Panc1 (cell line): ENCODE measurements around the gene ALG6. TPM values are rescaled to one million over a fixed set of nuclear protein-coding genes. Genes with fewer than 3 reads are reported as not detected.

Experiments used
- ATAC-seq: fragments of 200-7000 bp; cut with Tn5 transposase; 2 replicates; pipeline ENCODE4 v1.9.1; 2020; ENCODE audit warnings: mild to moderate bottlenecking, moderate library complexity
- BruUV-seq: library from RNA; stranded (reverse); fragments of 400-500 nt; replicated peaks from 2 replicates; lab custom pipeline; 2021; lab: Mats Ljungman, UMichigan
- CTCF ChIA-PET: fragments of 300-600 bp; sonication (Branson Sonifier 250); formaldehyde crosslinking; loops from one replicate; lab custom pipeline; 2022; ENCODE audit warnings: antibody characterized with exemption; lab: Charles Lee
- POLR2A ChIA-PET: fragments of 300-600 bp; sonication (Branson Sonifier 250); formaldehyde crosslinking; loops from one replicate; lab custom pipeline; 2022; ENCODE audit warnings: antibody characterized with exemption; lab: Charles Lee
- DNase-seq: peaks from one replicate; pipeline ENCODE4 v3.0.0-alpha.2; 2010; ENCODE audit warnings: low read depth, low spot score
- H3K27ac ChIP-seq: 2 replicates; pipeline ENCODE4 v1.5.1; 2011; ENCODE audit warnings: mild to moderate bottlenecking, low read length, inconsistent platforms
- H3K27me3 ChIP-seq: fragments of 200-500 bp; sonication (Bioruptor generic); 2 replicates; pipeline ENCODE4 v1.6.0; 2014; ENCODE audit warnings: low read length, inconsistent platforms; ENCODE audit not compliant: control insufficient read depth, insufficient read depth
- H3K36me3 ChIP-seq: fragments of 200-500 bp; sonication (Bioruptor generic); 2 replicates; pipeline ENCODE4 v1.5.1; 2014; ENCODE audit warnings: inconsistent platforms, mild to moderate bottlenecking, low read length, moderate library complexity; ENCODE audit not compliant: control insufficient read depth, insufficient read depth
- H3K4me1 ChIP-seq: 2 replicates; pipeline ENCODE4 v1.5.1; 2011; ENCODE audit warnings: inconsistent platforms, mild to moderate bottlenecking, low read length, moderate library complexity; ENCODE audit not compliant: control insufficient read depth, insufficient read depth
- H3K4me3 ChIP-seq, 2 experiments: 2 replicates each; pipeline ENCODE4 v1.5.1; 2011 to 2012; ENCODE audit warnings: low read depth in 2 of 2, low read length in 2 of 2, mild to moderate bottlenecking in 2 of 2, inconsistent platforms in 1 of 2, moderate library complexity in 1 of 2
- H3K9me3 ChIP-seq: fragments of 200-500 bp; sonication (Bioruptor generic); 2 replicates; pipeline ENCODE4 v1.5.1; 2014; ENCODE audit warnings: low read depth, mild to moderate bottlenecking, inconsistent platforms, low read length, moderate library complexity; ENCODE audit not compliant: control insufficient read depth, insufficient read depth
- CTCF ChIP-seq: fragments of 450-650 bp; IDR thresholded peaks from 2 replicates; pipeline ENCODE4 v1.5.1; 2017; ENCODE audit warnings: mild to moderate bottlenecking
- POLR2AphosphoS5 ChIP-seq: IDR thresholded peaks from 2 replicates; pipeline ENCODE4 v1.6.1; 2012; ENCODE audit warnings: mild to moderate bottlenecking, low read depth, low read length, moderate library complexity
- SIN3A ChIP-seq: IDR thresholded peaks from 2 replicates; pipeline ENCODE4 v1.6.1; 2012; ENCODE audit warnings: low read depth, mild to moderate bottlenecking, low read length, moderate library complexity, borderline replicate concordance; ENCODE audit not compliant: insufficient read depth
- TCF7L2 ChIP-seq: IDR thresholded peaks from 2 replicates; pipeline ENCODE4 v1.6.1; 2011; ENCODE audit warnings: mild to moderate bottlenecking, low read depth, low read length, inconsistent platforms
- in situ Hi-C: cut with HindIII; loops from 2 replicates; pipeline ENCODE4 v1.10.0; 2016; ENCODE audit warnings: low sequenced_read_pairs, low pct_unique_long_range_greater_than_20kb
- intact Hi-C: fragments of 100-400 bp; cut with micrococcal nuclease; formaldehyde crosslinking; loops from one replicate; pipeline ENCODE4 v1.10.0; 2022; ENCODE audit not compliant: unreplicated experiment
- total RNA-seq: library from RNA; stranded (reverse); gene quantifications from one replicate; pipeline ENCODE4 v1.2.1, GENCODE V29; 2021; ENCODE audit not compliant: unreplicated experiment
- TF ChIP-seq, protein P1 (sequence below), 2 experiments: IDR thresholded peaks; 2 replicates each; pipeline ENCODE4 v1.6.1; 2011 to 2012; ENCODE audit warnings: low read depth in 2 of 2, control low read depth in 1 of 2, low read length in 1 of 2, mild to moderate bottlenecking in 1 of 2, moderate library complexity in 1 of 2; ENCODE audit not compliant: insufficient read depth in 1 of 2

Gene ALG6
- total RNA-seq, 1 experiment from 2014 or later: 22.6 TPM

DNA sequence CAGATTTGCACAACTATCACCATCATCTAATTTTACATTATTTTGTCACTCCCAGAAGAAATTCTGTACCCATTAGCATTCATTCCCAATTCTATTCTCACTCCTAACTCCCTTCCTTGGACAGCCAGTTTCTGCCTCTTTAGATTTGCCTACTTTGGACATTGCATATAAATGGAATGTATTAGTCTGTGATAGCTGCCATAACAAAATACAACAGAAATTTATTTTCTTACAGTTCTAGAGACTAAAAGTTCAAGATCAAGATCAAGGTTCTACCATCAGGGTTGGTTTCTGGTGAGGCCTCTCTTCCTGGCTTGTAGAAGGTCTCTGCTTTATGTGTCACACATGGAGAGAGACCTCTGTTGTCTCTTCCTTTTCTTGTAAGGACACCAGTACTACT lies 61.9 kb downstream of the ALG6 start:
- Histone ChIP-seq H3K9me3 (peaks cover 5% of the 10 kb centered on the region; the same call in 1 of the 2 replicates), H3K27me3 (no peaks in the 10 kb centered on the region), H3K36me3 (no peaks in the 10 kb centered on the region), H3K4me3 (no peak overlapping the region), H3K27ac (no peak overlapping the region), H3K4me1 (no peaks in the 10 kb centered on the region; the same call in 1 of the 2 replicates)
- TF ChIP-seq TCF7L2 (no peak), CTCF (no peak), POLR2AphosphoS5 (no peak), SIN3A (no peak)
- TF ChIP-seq, protein P1, sequence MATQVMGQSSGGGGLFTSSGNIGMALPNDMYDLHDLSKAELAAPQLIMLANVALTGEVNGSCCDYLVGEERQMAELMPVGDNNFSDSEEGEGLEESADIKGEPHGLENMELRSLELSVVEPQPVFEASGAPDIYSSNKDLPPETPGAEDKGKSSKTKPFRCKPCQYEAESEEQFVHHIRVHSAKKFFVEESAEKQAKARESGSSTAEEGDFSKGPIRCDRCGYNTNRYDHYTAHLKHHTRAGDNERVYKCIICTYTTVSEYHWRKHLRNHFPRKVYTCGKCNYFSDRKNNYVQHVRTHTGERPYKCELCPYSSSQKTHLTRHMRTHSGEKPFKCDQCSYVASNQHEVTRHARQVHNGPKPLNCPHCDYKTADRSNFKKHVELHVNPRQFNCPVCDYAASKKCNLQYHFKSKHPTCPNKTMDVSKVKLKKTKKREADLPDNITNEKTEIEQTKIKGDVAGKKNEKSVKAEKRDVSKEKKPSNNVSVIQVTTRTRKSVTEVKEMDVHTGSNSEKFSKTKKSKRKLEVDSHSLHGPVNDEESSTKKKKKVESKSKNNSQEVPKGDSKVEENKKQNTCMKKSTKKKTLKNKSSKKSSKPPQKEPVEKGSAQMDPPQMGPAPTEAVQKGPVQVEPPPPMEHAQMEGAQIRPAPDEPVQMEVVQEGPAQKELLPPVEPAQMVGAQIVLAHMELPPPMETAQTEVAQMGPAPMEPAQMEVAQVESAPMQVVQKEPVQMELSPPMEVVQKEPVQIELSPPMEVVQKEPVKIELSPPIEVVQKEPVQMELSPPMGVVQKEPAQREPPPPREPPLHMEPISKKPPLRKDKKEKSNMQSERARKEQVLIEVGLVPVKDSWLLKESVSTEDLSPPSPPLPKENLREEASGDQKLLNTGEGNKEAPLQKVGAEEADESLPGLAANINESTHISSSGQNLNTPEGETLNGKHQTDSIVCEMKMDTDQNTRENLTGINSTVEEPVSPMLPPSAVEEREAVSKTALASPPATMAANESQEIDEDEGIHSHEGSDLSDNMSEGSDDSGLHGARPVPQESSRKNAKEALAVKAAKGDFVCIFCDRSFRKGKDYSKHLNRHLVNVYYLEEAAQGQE (IDR thresholded peaks at IDR 0.05; ENCODE audit: insufficient read depth in 1 of 2, low read depth in 2 of 2, low read length in 1 of 2): no peak
- ChIA-PET POLR2A (no interaction called here), CTCF (no interaction called here)
- ATAC-seq (no peak), DNase-seq (no peak)
- intact Hi-C loops (no loop called here), in situ Hi-C loops (no loop called here)
- BruUV-seq: no TSS peak

DNA sequence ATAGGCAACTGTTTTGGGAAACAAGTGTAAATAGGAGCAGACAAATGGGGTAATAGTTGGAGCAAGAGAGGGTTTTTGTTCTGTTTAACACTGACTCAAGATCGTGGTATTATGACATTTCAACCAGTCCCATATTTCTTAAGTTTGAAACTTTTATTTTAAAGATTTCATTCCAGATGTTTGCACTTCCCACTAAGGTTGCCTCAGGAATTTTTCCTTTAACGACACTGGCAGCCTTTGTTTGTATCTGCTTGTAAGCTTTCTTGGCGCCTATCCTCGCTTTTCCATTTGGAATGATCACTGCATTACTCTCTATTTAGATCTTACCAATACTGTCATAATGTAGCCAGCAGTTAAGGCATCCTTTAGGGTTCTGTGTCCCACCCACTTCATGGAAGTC lies 67.7 kb downstream of the ALG6 start:
- ATAC-seq (no peak), DNase-seq (no peak)
- Histone ChIP-seq H3K4me1 (no peaks in the 10 kb centered on the region), H3K27ac (no peak overlapping the region), H3K27me3 (no peaks in the 10 kb centered on the region), H3K9me3 (peaks cover 5% of the 10 kb centered on the region; the same call in 1 of the 2 replicates), H3K36me3 (peaks cover 6% of the 10 kb centered on the region; the same call in 1 of the 2 replicates), H3K4me3 (no peak overlapping the region)
- intact Hi-C loops: no loop called here
- in situ Hi-C loops: no loop called here
- BruUV-seq: no TSS peak
- TF ChIP-seq SIN3A: no peak
- TF ChIP-seq, protein P1 (IDR thresholded peaks at IDR 0.05; ENCODE audit: insufficient read depth in 1 of 2, low read depth in 2 of 2, low read length in 1 of 2): no peak
- TF ChIP-seq POLR2AphosphoS5: no peak
- TF ChIP-seq CTCF: no peak
- no peak for TF ChIP-seq TCF7L2
- ChIA-PET CTCF (no interaction called here), POLR2A (no interaction called here)
